Measurements from ENCODE around the gene ZNF765. TPM values are rescaled to one million over a fixed set of nuclear protein-coding genes. Genes with fewer than 3 reads are reported as not detected.
A peak's percentile ranks its signal among the peaks of the same experiment; 100 is the strongest.
"Not testable (repeated sequence)": the region's sequence is repeated elsewhere in the genome, so short reads cannot be mapped to it uniquely, and the experiment has no call there.

The ZNF765 gene
- 10 to 100 TPM; 10.1 to 35.7 (median 18.9) TPM for total RNA-seq
- 1 to 10 TPM; 2.1 to 2.8 (median 2.7) TPM for polyA plus RNA-seq
- long read RNA-seq, donor 1: 0 reads
- long read RNA-seq, donor 2, full-length matches to known transcripts: 2 of 2 reads
- long read RNA-seq, donor 2, partial matches to known transcripts: 0 of 2 reads
- long read RNA-seq, donor 2, other reads (novel, unspliced or antisense): 0 of 2 reads
- long read RNA-seq, donor 3: 0 reads
- long read RNA-seq, donor 4: 0 reads
- long read RNA-seq, donor 5: 0 reads
- long read RNA-seq, donor 6: 0 reads
- long read RNA-seq, donor 7: 0 reads
- long read RNA-seq, donor 8, full-length matches to known transcripts: 3 of 3 reads
- long read RNA-seq, donor 8, partial matches to known transcripts: 0 of 3 reads
- long read RNA-seq, donor 8, other reads (novel, unspliced or antisense): 0 of 3 reads
- long read RNA-seq, donor 9: 0 reads
- long read RNA-seq, donor 10: 0 reads

DNA sequence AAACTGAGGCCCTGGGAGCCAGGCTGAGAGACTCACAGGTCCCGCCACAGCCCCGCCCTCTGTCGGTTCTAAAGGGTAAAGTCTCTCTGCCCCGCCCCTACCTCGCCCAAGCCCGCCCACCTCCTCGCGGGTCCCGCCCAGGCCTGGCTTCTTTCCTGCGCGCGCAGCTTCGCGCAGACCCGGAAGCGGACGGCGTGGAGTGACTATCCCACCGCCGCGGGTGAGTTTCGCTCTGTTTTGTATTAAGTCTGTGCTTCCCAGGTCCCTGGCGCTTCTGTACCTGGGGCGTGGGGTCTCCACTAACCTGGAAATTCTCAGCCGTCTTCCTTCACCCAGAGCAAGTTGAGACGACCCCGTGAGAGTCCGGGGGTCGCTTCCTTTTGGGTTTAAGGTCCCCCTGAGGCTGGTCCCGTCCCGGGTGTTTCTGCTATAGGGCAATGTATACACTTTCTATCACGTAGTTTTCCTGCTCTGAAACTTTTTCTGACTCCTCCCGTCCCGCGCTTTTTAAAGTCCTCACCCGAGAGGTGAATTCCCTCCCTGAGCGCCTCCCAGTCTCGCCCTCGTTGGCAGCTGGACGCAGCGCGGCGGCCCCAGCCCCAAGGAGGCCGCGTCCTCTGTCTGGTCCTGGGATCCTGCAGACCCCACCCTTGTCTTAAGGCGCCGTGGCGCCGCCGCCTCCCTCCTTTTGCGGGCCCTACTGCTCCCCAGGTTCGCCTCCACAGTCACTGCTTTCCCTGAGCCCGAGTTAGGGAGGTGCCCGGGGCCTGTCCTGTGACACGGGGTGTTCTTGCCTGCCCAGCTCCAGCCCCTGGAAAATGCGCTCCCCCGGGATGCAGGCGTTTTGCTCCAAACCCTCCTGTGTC is at the start of gene ZNF765:
Gene ZNF765, plus strand, starts transcription at position 176 of the 866 bp plus-strand sequence. CDS start 2,867 bp downstream, outside the sequence.
- 0 to 1% (median 0%) methylated on average over 48 to 58 of the region's 58 CpGs for WGBS, 5 donors
- no peaks in the 10 kb centered on the region for H3K27me3 ChIP-seq
- peak within 1 kb of the TSS; percentile 84 to 89 (median 89) for H3K27ac ChIP-seq
- H3K9me3 ChIP-seq: peaks cover 0 to 19% (median 4%) of the 10 kb centered on the region in 4 donors
- intact Hi-C loops (cut with DNase I; ENCODE audit: low total_unique reads): no loop called here
- H3K36me3 ChIP-seq: peaks cover 10 to 24% (median 24%) of the 10 kb centered on the region in 4 donors
- peak within 1 kb of the TSS; percentile 70 to 91 (median 80) for H3K4me3 ChIP-seq
- peak; percentile 97 for DNase-seq
- peaks cover 18 to 30% (median 27%) of the 10 kb centered on the region in 4 donors for H3K4me1 ChIP-seq
- TF ChIP-seq, protein P1, sequence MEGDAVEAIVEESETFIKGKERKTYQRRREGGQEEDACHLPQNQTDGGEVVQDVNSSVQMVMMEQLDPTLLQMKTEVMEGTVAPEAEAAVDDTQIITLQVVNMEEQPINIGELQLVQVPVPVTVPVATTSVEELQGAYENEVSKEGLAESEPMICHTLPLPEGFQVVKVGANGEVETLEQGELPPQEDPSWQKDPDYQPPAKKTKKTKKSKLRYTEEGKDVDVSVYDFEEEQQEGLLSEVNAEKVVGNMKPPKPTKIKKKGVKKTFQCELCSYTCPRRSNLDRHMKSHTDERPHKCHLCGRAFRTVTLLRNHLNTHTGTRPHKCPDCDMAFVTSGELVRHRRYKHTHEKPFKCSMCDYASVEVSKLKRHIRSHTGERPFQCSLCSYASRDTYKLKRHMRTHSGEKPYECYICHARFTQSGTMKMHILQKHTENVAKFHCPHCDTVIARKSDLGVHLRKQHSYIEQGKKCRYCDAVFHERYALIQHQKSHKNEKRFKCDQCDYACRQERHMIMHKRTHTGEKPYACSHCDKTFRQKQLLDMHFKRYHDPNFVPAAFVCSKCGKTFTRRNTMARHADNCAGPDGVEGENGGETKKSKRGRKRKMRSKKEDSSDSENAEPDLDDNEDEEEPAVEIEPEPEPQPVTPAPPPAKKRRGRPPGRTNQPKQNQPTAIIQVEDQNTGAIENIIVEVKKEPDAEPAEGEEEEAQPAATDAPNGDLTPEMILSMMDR (IDR thresholded peaks at IDR 0.05): peak in 5 of 7 experiments; percentile 28 to 62 (median 50)
- TF ChIP-seq EP300 (IDR thresholded peaks at IDR 0.05): no peak
- TF ChIP-seq POLR2A (IDR thresholded peaks at IDR 0.05): peak in 1 of 4 donors; percentile 23
- peak; percentile 70 to 96 (median 86) for TF ChIP-seq POLR2AphosphoS5 (IDR thresholded peaks at IDR 0.05)

DNA sequence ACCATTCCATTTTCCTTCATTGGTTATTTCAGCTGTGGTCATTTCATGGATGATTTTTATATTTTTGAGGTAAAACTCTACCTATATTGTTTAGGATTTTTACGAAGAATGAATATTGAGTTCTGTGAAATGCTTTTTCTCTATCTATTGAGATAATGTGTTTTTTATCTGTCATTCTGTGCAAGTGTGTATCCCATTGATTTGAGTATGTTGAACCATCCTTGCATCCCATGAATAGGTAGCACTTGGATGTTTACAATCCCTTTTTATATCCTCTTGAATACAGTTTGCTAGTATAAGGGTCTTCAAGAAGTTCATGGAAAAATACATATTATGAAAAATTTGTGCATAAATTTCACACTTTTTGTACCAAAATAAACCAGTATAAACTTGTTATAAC is 39.2 kb upstream of the ZNF765 start:
- Histone ChIP-seq H3K27me3 (no peaks in the 10 kb centered on the region), H3K4me1 (no peaks in the 10 kb centered on the region), H3K9me3 (peaks cover 60 to 93% (median 85%) of the 10 kb centered on the region in 4 donors), H3K27ac (no peak overlapping the region), H3K36me3 (peaks cover 19 to 43% (median 30%) of the 10 kb centered on the region in 4 donors), H3K4me3 (no peak overlapping the region)
- no peak for TF ChIP-seq POLR2A (IDR thresholded peaks at IDR 0.05)
- no peak for TF ChIP-seq POLR2AphosphoS5 (IDR thresholded peaks at IDR 0.05)
- TF ChIP-seq EP300 (IDR thresholded peaks at IDR 0.05): no peak
- TF ChIP-seq, protein P1 (IDR thresholded peaks at IDR 0.05): no peak
- intact Hi-C loops (cut with DNase I; ENCODE audit: low total_unique reads): no loop called here
- no peak for DNase-seq
- WGBS, 5 donors: 100% methylated on average over 1 of the region's 1 CpG

DNA sequence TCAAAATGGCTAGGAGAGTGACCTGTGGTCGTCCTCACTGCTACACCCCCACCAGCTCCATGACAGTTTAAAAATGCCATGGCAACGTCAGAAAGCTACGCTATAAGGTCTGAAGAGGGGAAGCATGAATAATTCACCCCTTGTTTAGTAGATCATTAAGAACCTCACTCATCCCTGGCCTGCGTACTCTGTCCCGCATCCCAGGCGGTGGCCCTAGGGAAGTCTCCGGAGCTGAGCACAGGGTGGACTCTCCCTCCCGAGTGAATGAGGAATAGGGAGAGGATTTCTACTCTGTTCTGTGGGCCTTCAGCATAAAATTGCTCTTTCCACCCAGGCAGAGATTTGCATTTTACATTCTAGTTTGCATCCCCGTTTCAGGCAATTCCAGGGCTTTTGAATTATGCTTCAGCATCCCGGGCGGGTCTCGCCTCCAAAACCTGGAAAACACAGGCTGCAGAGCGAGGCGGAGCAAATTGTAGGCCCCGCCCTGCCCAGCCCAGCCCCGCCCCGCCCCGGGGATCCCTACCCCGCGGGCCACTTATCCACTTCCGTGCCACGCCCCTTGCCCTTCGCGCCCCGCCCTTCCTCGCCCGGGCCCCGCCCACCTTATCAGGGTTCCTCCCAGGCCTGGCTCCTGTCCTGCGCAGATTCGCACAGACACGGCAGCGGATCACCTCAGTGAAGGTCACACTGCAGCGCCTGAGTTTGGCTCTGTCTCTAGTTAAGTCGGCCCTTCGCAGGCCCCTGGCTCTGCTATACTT is 36.9 kb upstream of the ZNF765 start:
- Histone ChIP-seq H3K4me1 (no peaks in the 10 kb centered on the region), H3K27me3 (no peaks in the 10 kb centered on the region), H3K27ac (no peak overlapping the region), H3K4me3 (no peak overlapping the region), H3K36me3 (peaks cover 0 to 20% (median 10%) of the 10 kb centered on the region in 4 donors), H3K9me3 (peaks cover 38 to 70% (median 62%) of the 10 kb centered on the region in 4 donors)
- TF ChIP-seq, protein P1 (IDR thresholded peaks at IDR 0.05): no peak
- TF ChIP-seq EP300 (IDR thresholded peaks at IDR 0.05) (no peak), POLR2AphosphoS5 (IDR thresholded peaks at IDR 0.05) (no peak), POLR2A (IDR thresholded peaks at IDR 0.05) (no peak)
- DNase-seq: no peak
- WGBS, 5 donors: 55 to 65% (median 59%) methylated on average over 33 to 35 of the region's 35 CpGs
- intact Hi-C loops (cut with DNase I; ENCODE audit: low total_unique reads): no loop called here

DNA sequence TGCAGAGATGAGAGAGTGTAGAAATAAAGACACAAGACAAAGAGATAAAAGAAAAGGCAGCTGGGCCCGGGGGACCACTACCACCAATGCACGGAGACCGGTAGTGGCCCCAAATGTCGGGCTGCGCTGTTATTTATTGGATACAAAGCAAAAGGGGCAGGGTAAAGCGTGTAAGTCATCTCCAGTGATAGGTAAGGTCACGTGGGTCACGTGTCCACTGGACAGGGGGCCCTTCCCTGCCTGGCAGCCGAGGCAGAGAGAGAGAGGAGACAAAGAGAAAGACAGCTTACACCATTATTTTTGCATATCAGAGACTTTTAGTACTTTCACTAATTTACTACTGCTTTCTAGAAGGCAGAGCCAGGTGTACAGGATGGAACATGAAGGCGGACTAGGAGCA is 34.9 kb upstream of the ZNF765 start:
- not testable (repeated sequence) for H3K4me3 ChIP-seq, H3K36me3 ChIP-seq, H3K27me3 ChIP-seq, DNase-seq, H3K27ac ChIP-seq
- WGBS, 5 donors: 79 to 95% (median 90%) methylated on average over 6 to 10 of the region's 10 CpGs
- H3K9me3 ChIP-seq: peaks cover 25 to 50% (median 41%) of the 10 kb centered on the region in 4 donors
- peaks cover 0 to 11% (median 5%) of the 10 kb centered on the region in 4 donors for H3K4me1 ChIP-seq
- intact Hi-C loops (cut with DNase I; ENCODE audit: low total_unique reads): loop anchor here (10.0 kb wide), 1 partner anchor 165 kb away; the partner anchor contains the start of gene ZNF665

Data from stomach (tissue), 19 donors.